ENCODE data around the gene PRKACG. TPM values are rescaled to one million over a fixed set of nuclear protein-coding genes. Genes with fewer than 3 reads are reported as not detected.
"Not testable (repeated sequence)": the region's sequence is repeated elsewhere in the genome, so short reads cannot be mapped to it uniquely, and the experiment has no call there.

Gene PRKACG
- total RNA-seq, 1 donor from 2014 or later: not detected

DNA sequence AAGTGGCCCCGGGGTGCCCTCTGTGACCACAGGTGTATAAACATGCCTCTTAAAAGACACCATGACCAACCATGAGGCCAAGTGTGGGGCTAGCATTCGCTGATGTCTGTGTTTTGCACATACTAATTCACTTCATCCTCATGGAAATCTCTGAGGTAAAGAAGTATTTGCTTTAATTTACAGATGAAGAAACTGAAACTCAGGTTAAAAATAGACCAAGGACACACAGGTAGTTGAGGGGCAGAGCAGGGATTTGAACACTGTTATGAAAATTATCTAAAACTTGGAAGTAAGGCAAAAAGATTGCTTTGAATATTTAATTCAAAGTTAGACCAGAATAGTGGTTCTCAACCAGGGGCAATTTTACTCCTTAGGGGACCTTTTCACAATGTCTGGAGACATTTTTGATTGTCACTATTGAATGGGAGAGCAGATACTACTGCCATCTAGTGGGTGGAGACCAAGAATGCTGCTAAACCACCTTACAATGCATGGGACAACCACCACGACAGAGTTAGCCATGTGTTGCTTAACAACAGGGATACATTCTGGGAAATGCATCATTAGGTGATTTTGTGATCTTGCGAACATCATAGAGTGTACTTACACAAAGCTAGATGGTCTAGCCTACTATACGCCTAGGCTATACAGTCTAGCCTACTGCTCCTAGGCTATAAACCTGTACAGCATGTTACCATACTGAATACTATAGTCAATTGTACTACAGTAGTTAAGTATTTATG is 13.6 kb upstream of the PRKACG start:
- DNase-seq (ENCODE audit: low read depth): peak; percentile 58

DNA sequence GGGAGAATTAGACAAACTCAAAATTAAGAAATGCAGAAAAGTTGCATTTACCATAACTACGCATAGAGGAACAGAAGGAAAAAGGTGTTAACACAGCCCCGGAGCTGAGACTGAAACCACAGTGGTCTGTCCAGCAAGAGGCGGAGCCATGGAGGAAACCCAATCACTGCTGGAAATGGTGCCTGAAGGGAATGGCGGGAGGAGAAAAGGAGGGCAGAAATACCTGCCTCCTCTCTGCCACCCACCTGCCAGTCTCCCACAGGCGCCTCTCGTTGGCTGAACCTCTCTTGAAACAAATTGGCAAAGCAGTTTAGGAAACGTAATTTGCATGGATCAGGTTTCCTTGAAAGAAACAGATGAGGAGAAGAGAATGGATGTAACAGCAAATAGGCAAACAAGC is 9.7 kb upstream of the PRKACG start:
- no peak for DNase-seq (ENCODE audit: low read depth)

DNA sequence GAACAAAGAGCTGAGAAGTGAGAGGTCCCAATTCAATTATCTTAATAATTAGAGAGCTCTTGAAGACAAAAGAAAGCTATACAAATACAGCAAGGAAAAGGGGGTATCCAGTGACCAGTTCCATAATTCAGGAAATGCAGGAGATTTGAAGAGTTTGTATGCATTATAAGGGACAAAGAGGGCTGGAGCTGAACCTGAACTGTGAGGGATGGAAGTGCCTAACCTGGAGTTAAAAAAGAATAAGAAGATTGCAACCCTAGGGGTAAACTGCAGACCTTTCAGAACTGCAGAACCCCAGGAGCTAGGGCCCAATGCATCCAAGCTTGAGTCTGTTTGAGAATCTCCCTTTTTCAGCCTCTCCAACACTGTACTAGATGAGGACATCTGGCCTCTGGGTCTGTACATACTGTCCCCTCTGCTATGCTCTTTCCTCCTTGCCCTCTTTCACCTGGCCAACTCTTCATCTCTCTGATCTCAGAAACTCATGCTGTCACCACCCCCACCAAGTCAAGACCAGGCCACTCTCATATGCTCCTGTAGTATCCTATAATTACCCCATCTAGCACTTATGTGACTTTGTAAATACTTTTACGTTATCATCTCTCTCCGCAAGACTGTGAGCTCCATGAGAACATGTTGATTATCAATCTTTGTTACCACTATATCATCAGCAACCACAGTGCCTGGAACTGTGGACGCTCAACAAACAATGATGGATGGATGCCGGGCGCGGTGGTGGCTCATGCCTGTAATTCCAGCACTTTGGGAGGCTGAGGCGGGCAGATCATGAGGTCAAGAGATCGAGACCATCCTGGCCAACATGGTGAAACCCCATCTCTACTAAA is 6.6 kb upstream of the PRKACG start:
- no peak for DNase-seq (ENCODE audit: low read depth)

DNA sequence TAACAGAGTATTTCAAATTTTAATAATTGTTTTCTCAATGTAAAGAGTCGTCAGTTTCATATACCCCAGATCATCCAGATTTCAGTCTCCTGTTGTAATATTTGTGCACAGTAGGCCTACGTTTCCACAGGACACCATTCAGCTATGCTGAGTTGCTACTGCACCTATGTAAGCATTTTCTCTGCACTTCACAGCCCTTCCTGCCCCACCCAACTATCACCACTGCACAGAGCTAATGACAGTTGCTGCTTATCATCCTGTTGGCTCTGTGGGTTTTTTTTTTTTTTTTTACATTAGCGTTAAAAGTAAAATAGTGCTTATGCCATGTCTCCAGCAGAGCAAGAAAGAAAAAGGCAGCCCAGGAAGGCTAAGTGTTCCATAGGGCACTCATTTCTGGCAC is 5.9 kb upstream of the PRKACG start:
- no peak for DNase-seq (ENCODE audit: low read depth)

DNA sequence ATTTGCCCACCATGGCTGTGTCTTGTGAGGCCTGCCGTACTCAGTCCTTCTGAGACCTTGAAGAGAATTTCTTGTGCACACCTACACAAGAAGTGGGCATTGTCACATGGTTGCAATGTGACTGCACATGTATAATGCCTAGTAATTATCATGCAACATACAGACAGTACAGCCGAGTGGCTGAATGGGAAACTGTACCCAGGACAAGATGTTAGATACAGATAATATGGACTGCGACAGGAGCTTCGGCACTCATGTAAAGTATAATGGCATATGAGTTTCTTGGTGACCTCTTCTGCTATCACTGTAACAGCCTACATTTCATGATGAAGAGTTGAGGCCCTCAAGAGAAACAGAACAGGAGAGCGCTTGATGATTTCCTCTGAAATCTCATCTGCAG is 4.8 kb upstream of the PRKACG start:
- DNase-seq (ENCODE audit: low read depth): no peak

DNA sequence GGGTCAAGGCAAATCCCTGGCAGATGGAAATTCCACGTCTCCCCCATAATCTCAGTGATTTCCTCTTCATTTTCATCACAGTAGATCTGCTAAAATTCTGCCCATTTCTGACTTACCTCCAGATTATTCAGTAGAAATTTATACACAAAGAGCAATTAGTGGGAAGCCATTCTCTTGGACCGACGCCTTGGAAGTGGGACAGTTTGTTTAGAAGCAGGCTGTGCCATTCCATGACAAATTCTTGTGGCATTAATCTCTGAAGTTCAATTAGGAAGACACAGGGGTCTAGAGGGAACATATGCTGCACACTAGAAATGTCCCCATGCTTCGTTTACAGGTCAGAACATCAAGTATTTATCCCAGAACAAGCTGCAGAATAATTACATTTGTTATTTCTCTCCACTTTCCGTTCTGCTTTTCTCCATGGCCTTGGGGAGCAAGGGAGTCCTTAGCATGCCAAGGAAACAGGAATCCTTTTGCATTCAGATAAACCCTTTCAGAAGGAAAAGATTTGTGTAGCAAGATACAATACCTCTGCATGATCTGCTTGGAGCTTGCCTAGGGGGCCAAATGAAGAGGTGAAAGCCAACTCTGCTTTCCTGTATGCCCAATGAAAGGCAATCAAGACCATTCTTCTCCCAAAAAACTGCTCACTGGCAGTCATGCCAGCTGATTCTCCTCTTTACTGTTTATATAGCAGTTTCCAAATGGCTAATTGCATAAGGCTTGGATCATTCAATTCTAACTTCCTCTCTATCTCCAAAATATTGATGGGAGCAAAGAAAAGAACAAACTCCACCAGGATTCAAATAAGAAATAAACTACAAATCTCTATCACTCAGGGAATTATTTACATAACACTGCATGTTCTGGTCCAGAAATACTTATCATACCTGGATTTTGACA is 2.5 kb upstream of the PRKACG start:
- no peak for DNase-seq (ENCODE audit: low read depth)

DNA sequence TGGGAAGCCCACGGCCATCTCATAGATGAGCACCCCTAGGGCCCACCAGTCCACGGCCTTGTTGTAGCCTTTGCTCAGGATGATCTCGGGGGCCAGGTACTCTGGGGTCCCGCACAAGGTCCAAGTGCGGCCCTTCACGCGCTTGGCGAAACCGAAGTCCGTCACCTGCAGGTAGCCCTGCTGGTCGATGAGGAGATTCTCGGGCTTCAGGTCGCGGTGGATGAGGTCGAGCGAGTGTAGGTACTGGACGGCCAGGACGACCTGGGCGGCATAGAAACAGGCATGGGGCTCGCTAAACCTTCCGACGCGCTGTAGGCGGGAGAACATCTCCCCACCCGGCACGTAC is 558 bp downstream of the PRKACG start:
- DNase-seq (ENCODE audit: low read depth): no peak

DNA sequence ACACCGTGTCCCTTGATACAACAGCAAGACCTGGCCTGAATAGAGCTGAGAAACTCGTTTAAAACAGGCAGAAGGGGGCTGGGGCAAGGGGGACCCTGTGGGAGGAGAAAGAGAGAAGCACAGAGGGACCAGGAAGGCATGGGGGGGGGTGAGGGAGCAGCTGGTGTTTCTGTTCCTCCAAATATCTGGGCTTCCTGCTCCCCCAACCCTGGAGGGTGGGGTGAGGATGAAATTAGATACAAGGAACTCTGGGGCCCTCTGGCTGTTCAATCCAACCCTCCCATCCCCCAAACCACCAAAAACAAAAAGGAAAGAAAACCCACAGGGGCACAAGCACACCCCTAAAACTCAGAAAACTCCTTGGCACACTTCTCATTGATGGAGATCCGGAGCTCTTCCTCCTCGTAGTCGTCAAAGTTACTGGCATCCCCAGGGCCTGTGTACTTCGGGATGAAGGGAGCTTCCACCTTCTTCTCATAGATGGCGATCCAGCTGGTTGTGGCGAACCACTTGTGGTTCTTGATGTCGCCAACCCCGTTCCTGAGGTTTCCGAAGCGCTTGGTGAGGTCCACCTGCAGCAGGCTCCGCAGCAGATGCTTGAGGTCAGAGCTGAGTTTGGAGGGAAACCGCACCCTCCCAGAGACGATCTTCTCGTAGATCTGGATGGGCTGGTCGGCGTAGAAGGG is 1.1 kb downstream of the PRKACG start:
- no peak for DNase-seq (ENCODE audit: low read depth)

DNA sequence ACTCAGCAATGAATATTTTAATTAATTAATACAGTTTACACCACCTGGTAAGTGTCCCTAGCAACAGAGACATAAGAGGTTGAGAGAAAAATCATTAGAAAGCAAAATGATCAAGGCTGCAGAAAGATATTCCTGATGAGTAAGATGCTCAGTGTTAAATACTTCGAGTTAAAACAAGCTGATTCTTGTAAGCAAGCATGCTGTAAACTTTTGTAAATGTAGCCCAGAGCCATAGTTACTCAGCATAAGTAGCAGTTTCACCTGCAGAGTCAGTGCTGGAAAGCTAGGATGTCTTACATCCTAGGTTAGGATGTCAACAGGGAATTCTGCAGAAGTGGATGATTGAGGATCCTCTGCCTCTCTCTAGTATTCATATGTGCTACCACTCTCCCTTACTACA is 4.2 kb downstream of the PRKACG start:
- DNase-seq (ENCODE audit: low read depth): no peak

DNA sequence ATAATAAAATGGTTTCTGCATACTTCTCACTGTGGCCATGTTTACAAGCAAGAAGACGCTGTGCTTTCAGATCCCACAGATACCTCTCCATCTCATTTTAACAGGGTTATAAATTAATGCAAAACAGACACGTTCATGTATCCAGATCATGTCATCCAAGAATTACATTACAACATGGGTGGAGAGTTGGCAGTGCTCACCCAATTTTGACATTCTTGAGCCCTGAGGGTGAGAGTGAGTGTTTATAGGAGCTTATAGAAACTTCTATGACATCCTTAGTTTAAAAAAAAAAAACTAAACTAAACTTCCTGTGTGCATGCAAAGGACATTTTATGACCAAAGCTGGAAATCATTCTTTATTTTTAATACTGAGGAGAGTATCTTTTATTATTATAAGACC is 9.1 kb downstream of the PRKACG start:
- DNase-seq (ENCODE audit: low read depth): no peak

DNA sequence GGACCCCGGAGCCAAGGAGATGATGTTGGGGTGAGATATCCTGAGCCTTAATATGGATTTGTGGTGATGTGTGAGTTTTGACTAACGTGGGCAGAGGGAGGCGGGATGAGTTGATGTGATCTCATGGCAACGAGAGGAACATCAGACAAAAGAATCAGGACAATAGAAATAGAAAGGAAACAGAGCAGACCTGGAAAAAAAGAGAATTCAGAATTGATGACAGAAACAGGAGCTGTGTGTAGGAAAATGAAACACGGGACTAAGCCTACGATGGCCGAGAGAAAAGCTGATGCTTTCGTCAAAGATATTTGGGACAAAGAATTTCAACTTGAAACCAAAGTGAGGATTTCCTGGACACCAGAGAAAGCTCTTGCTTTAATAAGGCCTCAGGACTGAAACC is 10.9 kb downstream of the PRKACG start:
- no peak for DNase-seq (ENCODE audit: low read depth)

- DNase-seq (ENCODE audit: low read depth): no peak
These were observed 12.0 kb downstream of the PRKACG start for GRCh38 chr9:69001921-69002320.

- peak; percentile 72 for DNase-seq (ENCODE audit: low read depth)
These were observed 14.4 kb downstream of the PRKACG start for GRCh38 chr9:68999393-69000105.

DNA sequence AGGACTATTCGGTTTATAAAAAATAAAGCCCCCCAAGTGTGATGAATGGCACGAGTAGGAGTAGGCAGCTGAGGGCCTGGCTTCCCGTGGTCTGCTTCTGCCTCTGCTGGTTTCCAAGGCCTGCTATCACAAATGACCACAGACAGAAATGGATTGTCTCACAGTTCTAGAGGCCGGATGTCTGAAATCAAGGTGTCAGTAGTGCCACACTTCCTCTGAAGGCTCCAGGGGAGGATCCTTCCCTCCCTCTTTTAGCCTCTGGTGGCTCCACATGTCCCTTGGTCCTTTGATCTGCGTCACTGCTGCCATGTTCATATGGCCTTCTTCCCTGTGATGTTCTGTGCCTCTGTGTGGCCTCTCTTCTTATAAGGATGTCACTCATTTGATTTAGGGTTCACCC is 15.1 kb downstream of the PRKACG start:
- DNase-seq (ENCODE audit: low read depth): peak; percentile 3

DNA sequence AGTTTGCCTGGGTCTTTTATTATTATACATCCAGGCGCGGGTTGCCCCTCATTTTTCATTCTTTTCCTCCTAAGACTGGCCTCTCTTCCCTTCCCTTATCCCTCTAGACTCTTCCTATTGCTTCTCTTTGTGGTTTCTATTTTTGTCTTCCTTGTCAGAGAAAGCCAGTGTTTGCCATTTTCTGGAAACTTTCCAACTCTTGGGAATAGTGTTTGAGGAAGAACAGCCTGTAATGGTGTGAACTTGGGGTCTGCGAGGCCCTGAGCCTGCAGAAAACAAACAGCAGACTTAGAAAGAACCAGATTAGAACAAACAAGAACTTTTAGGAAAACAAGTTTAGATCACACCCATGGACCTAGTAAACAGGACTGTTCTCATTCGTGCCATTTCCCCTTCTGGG is 15.5 kb downstream of the PRKACG start:
- DNase-seq (ENCODE audit: low read depth): peak; percentile 19

DNA sequence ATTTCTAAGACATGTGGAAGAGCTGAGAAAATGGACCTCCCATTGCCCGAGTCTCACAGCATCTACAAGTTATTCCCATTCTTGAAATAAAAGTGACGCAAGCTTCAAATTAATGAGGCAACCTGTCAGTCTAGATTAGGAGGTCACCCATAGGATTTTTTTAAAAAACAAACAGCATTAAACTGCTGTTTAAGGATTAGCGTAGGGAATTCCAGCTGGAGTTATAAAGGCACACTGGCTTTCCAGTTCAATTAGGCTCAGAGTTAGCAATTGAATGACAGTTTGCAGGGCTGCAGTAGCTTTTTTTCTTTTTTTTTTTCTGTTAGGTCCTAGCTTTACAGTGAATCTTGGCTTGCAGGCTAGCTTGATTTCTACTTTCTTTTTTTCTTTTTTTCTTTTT is 16.2 kb downstream of the PRKACG start:
- DNase-seq (ENCODE audit: low read depth): no peak

- DNase-seq (ENCODE audit: low read depth): no peak
These were observed 17.5 kb downstream of the PRKACG start for GRCh38 chr9:68996462-68996861.

GRCh38 chr9:68995776-68996175 is 18.1 kb downstream of the PRKACG start:
- no peak for DNase-seq (ENCODE audit: low read depth)

- DNase-seq (ENCODE audit: low read depth): no peak
These were observed 22.5 kb downstream of the PRKACG start for GRCh38 chr9:68991457-68991856.

- not testable (repeated sequence) for DNase-seq (ENCODE audit: low read depth)
These were observed 27.0 kb downstream of the PRKACG start for GRCh38 chr9:68986949-68987348.

All from myocyte (in vitro differentiated cells).